ENCODE measurements around the gene PPCDC. TPM values are rescaled to one million over a fixed set of nuclear protein-coding genes. Genes with fewer than 3 reads are reported as not detected.

The PPCDC gene
- total RNA-seq, 1 experiment from 2014 or later = 18.0 TPM

DNA sequence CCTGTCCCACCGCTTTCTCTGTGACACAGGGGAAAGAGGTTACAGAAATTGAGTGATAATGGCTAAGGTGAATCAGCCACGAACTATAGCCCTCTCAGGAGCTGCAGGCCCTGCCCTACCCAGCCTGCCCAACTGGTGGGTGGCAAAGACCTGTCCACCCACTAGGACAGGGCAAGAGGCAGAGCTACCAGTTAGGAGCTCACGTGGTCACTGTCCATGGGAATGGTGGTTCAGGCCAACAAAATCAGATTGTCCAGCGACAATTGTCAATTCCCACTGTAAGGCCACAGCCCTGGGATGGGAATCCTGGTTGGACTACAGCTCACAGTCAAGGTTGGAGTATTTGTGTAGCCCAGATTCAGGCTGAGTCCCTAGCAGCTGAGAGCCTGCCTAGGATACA is 75.0 kb downstream of the PPCDC start:
- no TSS peak for BruUV-seq (replicated peaks)
- H3K79me2 ChIP-seq (ENCODE audit: insufficient read depth, low read length) = no peaks in the 10 kb centered on the region
- no peaks in the 10 kb centered on the region for H3K27me3 ChIP-seq (ENCODE audit: insufficient read depth, low read length)
- H3K9me2 ChIP-seq (ENCODE audit: insufficient read depth) = no peaks in the 10 kb centered on the region
- peaks cover 0 to 6% of the 10 kb centered on the region in 2 experiments; a peak in 1 of 4 replicates for H3K4me1 ChIP-seq (ENCODE audit: control insufficient read depth in 1 of 2, insufficient read depth in 2 of 2, low read length in 2 of 2)
- intact Hi-C loops (cut with micrococcal nuclease) = no loop called here
- H3K4me3 ChIP-seq (replicated peaks in 1 of 2; ENCODE audit: low read depth in 1 of 2, low read length in 2 of 2) = no peak overlapping the region
- no peak overlapping the region for H3K27ac ChIP-seq (ENCODE audit: low read depth, low read length)
- CTCF ChIA-PET = no interaction called here
- no peak overlapping the region for H3K9ac ChIP-seq (ENCODE audit: low read length)
- RAD21 ChIA-PET (ENCODE audit: low non-redundant PET in 1 of 2, low total read pairs in 2 of 2, uncharacterized antibody in 2 of 2, unreplicated experiment in 2 of 2) = no interaction called here
- H3K36me3 ChIP-seq (ENCODE audit: control insufficient read depth in 1 of 2, insufficient read depth in 2 of 2, low read length in 2 of 2) = no peaks in the 10 kb centered on the region
- ATAC-seq (no peak), DNase-seq (ENCODE audit: low read depth, low spot score) (no peak)
- POLR2A ChIA-PET = no interaction called here
- no peak for TF ChIP-seq FOSL1 (IDR thresholded peaks at IDR 0.05; ENCODE audit: low read depth)
- TF ChIP-seq ELF1 (IDR thresholded peaks at IDR 0.05; ENCODE audit: borderline replicate concordance, low read depth) = no peak
- no peak for TF ChIP-seq RAD21 (IDR thresholded peaks at IDR 0.05; ENCODE audit: low read depth)
- TF ChIP-seq, protein P1, sequence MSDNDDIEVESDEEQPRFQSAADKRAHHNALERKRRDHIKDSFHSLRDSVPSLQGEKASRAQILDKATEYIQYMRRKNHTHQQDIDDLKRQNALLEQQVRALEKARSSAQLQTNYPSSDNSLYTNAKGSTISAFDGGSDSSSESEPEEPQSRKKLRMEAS (IDR thresholded peaks at IDR 0.05) = no peak
- no peak for TF ChIP-seq TCF7L2 (IDR thresholded peaks at IDR 0.05; ENCODE audit: borderline replicate concordance, extremely low read depth, insufficient read depth, insufficient read length)
- TF ChIP-seq EZH2phosphoT487 (IDR thresholded peaks at IDR 0.05; ENCODE audit: borderline replicate concordance) = no peak
- TF ChIP-seq YY1 (IDR thresholded peaks at IDR 0.05; ENCODE audit: extremely low read depth, insufficient replicate concordance, low read depth, low read length) = no peak
- no peak for TF ChIP-seq CBX3 (IDR thresholded peaks at IDR 0.05; ENCODE audit: low read depth)
- TF ChIP-seq, protein P2, sequence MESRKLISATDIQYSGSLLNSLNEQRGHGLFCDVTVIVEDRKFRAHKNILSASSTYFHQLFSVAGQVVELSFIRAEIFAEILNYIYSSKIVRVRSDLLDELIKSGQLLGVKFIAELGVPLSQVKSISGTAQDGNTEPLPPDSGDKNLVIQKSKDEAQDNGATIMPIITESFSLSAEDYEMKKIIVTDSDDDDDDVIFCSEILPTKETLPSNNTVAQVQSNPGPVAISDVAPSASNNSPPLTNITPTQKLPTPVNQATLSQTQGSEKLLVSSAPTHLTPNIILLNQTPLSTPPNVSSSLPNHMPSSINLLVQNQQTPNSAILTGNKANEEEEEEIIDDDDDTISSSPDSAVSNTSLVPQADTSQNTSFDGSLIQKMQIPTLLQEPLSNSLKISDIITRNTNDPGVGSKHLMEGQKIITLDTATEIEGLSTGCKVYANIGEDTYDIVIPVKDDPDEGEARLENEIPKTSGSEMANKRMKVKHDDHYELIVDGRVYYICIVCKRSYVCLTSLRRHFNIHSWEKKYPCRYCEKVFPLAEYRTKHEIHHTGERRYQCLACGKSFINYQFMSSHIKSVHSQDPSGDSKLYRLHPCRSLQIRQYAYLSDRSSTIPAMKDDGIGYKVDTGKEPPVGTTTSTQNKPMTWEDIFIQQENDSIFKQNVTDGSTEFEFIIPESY (IDR thresholded peaks at IDR 0.05; ENCODE audit: extremely low read depth, insufficient replicate concordance, low read length) = no peak
- no peak for TF ChIP-seq SRF (IDR thresholded peaks at IDR 0.05; ENCODE audit: low read depth)
- TF ChIP-seq, protein P3, sequence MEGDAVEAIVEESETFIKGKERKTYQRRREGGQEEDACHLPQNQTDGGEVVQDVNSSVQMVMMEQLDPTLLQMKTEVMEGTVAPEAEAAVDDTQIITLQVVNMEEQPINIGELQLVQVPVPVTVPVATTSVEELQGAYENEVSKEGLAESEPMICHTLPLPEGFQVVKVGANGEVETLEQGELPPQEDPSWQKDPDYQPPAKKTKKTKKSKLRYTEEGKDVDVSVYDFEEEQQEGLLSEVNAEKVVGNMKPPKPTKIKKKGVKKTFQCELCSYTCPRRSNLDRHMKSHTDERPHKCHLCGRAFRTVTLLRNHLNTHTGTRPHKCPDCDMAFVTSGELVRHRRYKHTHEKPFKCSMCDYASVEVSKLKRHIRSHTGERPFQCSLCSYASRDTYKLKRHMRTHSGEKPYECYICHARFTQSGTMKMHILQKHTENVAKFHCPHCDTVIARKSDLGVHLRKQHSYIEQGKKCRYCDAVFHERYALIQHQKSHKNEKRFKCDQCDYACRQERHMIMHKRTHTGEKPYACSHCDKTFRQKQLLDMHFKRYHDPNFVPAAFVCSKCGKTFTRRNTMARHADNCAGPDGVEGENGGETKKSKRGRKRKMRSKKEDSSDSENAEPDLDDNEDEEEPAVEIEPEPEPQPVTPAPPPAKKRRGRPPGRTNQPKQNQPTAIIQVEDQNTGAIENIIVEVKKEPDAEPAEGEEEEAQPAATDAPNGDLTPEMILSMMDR (IDR thresholded peaks at IDR 0.05 in 2 of 3, conservative IDR thresholded peaks at IDR 0.05 in 1 of 3; ENCODE audit: borderline replicate concordance in 1 of 3, insufficient read depth in 1 of 3, low read depth in 2 of 3, low read length in 2 of 3) = no peak
- TF ChIP-seq ZNF274 (IDR thresholded peaks at IDR 0.05; ENCODE audit: low read depth, low read length) = no peak
- no peak for TF ChIP-seq EGR1 (IDR thresholded peaks at IDR 0.05; ENCODE audit: low read depth)
- H2AFZ ChIP-seq (ENCODE audit: low read depth, low read length, poor library complexity, severe bottlenecking) = no peak overlapping the region
- no peak overlapping the region for H3K4me2 ChIP-seq (ENCODE audit: low read length)
- no peaks in the 10 kb centered on the region for H4K20me1 ChIP-seq (ENCODE audit: insufficient read depth)
- H3K9me3 ChIP-seq (ENCODE audit: control insufficient read depth in 1 of 2, insufficient read depth in 1 of 2, low read depth in 1 of 2, low read length in 2 of 2) = no peaks in the 10 kb centered on the region

Other genes starting within 250 kb of the PPCDC start
- 72.2 TPM for gene CSK, start 241.5 kb upstream of the PPCDC start, total RNA-seq (2021; ENCODE audit: unreplicated experiment)
- gene LMAN1L, start 210.8 kb upstream of the PPCDC start, total RNA-seq (2021; ENCODE audit: unreplicated experiment) = 0.17 TPM
- not detected for gene CPLX3, start 197.0 kb upstream of the PPCDC start, total RNA-seq (2021; ENCODE audit: unreplicated experiment)
- gene ULK3, start 180.4 kb upstream of the PPCDC start, total RNA-seq (2021; ENCODE audit: unreplicated experiment) = 48.4 TPM
- 55.8 TPM for gene SCAMP2, start 150.2 kb upstream of the PPCDC start, total RNA-seq (2021; ENCODE audit: unreplicated experiment)
- 49.7 TPM for gene MPI, start 133.5 kb upstream of the PPCDC start, total RNA-seq (2021; ENCODE audit: unreplicated experiment)
- 64.3 TPM for gene FAM219B, start 116.7 kb upstream of the PPCDC start, total RNA-seq (2021; ENCODE audit: unreplicated experiment)
- gene COX5A, start 85.5 kb upstream of the PPCDC start, total RNA-seq (2021; ENCODE audit: unreplicated experiment) = 307 TPM
- gene RPP25, start 66.8 kb upstream of the PPCDC start, total RNA-seq (2021; ENCODE audit: unreplicated experiment) = 5.9 TPM
- 6.2 TPM for gene SCAMP5, start 28.0 kb upstream of the PPCDC start, total RNA-seq (2021; ENCODE audit: unreplicated experiment)
- gene C15orf39, start 178.3 kb downstream of the PPCDC start, total RNA-seq (2021; ENCODE audit: unreplicated experiment) = 29.3 TPM
- not detected for gene GOLGA6C, start 234.7 kb downstream of the PPCDC start, total RNA-seq (2021; ENCODE audit: unreplicated experiment)